Cardiac fibroblast (primary cell): Measurements from ENCODE around the gene ARID3A.
A peak's percentile ranks its signal among the peaks of the same experiment; 100 is the strongest.

Experiments
- DNase-seq, 2 donors: peaks; one replicate each; pipeline versions ENCODE4 v3.0.0 to v3.0.0-alpha.2; 2010; ENCODE audit warnings: low read depth in 2 of 2
- H3K4me3 ChIP-seq, 2 donors: replicated peaks in 1 of 2; 1 replicate in 1 of 2; 2 replicates in 1 of 2; pipeline ENCODE4 v1.5.1; 2011; ENCODE audit warnings: low read depth in 2 of 2, low read length in 2 of 2, mild to moderate bottlenecking in 2 of 2, moderate library complexity in 1 of 2
- TF ChIP-seq, protein P1 (sequence below): IDR thresholded peaks from one replicate; pipeline ENCODE4 v1.5.1; 2011; ENCODE audit warnings: low read depth, mild to moderate bottlenecking, low read length, inconsistent platforms

Gene ARID3A

DNA sequence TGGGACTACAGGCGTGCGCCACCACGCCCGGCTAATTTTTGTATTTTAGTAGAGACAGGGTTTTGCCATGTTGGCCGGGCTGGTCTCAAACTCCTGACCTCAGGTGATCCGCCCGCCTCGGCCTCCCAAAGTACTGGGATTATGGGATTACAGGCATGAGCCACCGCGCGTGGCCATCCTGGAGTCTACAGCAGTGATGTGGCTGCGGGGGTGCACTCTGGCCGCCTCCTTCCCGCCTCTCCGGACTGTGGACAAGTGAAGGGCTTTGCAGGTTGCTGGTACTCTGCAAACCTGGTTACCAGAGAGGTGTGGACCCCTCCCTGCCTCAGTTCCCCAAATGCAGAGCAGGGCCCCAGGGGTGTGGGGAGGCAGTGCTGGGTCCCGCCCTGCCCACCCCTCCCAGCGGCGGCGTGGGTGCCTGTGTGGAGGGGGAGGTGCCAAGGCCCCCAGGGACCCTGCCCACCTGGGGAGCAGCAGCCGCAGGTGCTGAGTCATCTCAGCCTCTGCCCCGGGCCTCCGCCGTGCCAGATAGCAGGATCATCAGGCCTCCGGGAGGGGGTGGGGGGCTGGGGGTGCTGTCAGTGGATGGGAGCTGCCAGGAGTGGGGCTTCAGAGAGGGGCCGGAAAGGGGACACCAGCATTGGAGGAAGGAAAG, 23.1 kb downstream of the ARID3A start:
- TF ChIP-seq, protein P1, sequence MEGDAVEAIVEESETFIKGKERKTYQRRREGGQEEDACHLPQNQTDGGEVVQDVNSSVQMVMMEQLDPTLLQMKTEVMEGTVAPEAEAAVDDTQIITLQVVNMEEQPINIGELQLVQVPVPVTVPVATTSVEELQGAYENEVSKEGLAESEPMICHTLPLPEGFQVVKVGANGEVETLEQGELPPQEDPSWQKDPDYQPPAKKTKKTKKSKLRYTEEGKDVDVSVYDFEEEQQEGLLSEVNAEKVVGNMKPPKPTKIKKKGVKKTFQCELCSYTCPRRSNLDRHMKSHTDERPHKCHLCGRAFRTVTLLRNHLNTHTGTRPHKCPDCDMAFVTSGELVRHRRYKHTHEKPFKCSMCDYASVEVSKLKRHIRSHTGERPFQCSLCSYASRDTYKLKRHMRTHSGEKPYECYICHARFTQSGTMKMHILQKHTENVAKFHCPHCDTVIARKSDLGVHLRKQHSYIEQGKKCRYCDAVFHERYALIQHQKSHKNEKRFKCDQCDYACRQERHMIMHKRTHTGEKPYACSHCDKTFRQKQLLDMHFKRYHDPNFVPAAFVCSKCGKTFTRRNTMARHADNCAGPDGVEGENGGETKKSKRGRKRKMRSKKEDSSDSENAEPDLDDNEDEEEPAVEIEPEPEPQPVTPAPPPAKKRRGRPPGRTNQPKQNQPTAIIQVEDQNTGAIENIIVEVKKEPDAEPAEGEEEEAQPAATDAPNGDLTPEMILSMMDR: no peak
- no peak overlapping the region for H3K4me3 ChIP-seq
- no peak for DNase-seq

DNA sequence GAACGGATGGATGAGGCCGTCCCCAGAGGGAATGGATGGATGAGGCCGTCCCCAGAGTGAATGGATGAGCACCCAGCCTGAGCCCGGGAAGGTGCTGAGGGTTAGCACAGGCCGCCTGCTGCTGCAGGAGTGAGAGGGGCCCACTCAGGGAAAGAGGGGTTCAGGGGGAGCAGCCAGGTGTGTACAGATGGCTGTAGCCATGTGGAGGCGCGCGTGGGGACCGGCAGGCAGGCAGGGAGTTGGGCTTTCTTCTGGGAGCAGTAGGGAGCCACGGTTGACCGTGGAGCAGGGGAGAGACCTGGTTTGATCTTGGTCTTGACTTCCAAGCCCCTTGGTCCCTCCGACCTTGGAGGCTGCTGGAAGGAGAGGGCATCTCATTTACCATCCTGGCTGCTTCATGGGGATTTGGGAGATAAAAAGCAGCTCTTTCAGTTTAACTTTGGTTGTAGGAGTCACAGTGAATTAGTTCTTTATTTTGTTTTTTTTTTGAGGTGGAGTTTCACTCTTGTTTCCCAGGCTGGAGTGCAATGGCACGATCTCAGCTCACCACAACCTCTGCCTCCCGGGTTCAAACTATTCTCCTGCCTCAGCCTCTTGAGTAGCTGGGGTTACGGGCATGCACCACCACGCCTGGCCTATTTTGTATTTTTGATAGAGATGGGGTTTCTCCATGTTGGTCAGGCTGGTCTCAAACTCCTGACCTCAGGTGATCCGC, 24.7 kb downstream of the ARID3A start:
- DNase-seq: no peak
- H3K4me3 ChIP-seq: no peak overlapping the region

DNA sequence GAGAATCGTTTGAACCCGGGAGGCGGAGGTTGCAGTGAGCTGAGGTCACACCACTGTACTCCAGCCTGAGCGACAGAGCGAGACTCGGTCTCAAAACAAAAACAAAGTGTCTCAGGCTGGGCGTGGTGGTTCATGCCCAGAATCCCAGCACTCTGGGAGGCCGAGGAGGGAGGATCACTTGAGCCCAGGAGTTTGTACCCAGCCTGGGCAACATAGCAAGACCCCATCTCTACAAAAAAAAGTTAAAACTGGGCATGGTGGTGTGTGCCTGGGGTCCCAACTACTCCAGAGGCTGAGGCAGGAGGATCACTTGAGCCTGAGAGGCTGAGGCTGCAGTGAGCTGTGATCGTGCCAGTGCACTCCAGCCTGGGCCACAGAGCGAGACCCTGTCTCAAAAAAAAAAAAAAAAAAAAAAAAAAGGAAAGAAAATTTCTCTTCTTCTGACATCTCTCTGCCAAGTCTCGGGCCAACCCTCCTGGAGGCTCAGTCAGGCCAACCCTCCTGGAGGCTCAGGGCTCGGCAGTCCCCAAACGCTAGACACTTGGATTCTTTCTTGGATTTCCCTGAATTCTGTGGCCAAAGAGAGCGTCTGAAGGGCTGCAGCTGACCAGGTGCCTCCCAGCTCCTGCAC, 26.3 kb downstream of the ARID3A start:
- no peak overlapping the region for H3K4me3 ChIP-seq
- TF ChIP-seq, protein P1: no peak
- DNase-seq: no peak

More for the DNA sequence above, 24.7 kb downstream of the ARID3A start:
- TF ChIP-seq, protein P1: no peak

DNA sequence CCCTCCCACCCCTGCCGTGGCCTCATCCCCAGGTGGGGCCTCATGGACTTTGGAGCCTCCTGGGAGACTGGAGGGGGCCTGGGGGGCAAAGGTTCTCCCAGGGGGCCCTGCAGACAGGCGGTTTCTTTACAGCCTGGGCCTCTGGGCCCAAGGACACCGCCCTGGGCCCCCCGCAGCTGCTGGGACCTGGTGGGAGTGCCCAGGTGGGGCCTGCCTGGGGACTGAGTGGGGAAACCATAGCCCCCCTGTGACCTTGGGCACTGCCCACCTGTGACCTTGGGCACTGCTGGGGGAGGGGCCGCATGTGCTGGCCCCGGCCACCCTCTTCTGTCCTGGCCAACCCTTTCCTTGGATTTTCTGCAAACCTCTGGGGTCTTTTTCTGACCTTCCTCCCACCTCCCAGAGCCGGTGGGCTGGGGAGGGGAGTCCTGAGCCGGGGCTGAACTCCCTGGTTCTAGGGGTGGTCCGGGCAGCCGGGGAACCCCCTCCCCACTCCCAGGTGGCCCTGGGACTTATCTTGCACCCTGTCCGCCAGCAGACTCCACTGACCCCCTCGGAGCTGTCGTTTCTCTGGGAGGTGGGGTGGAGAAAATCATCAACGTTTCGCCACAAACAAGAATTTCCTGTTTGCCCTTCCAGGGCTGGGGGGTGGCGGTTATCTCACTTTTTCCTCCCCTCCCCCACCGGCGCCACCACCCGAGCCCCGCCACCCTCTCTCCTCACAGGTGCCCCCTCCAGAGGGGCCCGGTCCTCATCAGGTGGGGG, 27.0 kb downstream of the ARID3A start:
- TF ChIP-seq, protein P1: no peak
- peak in 1 of 2 donors; percentile 28 for DNase-seq
- no peak overlapping the region for H3K4me3 ChIP-seq

DNA sequence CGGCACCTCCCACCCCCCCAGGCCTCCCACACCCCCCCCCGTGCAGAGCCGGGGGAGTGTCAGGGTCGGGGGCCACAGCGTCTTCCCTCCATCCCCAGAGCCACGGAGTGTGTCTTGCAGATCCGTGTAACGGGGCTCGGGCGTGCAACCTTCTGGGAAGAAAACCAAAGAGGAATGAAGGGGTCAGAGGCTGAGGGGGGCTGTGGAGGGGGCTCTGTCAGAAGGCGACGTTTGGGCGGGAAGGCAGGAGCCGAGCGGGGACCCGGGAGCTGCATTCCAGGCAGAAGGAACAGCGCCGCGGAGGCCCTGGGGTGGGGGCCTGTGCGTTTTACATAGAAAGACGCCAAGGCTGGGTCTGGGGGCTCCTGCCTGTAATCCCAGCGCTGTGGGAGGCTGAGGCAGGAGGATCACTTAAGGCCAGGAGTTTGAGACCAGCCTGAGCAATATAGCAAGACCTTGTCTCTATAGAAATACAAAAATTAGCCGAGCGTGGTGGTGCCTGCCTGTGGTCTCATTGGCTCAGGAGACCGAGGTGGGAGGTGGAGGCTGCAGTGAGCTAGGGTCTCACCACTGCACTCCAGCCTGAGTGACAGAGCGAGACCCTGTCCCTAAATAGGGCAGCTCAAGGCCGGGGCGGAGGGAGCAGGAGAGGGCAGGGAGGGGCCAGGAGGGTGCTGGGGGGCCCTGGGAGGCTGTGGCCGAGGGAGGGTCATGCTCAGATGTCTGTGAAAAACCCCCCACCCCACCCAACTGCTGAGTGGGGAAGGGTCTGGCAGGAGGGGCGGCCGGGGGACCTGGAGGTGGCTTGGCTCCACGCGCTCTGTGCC, 27.8 kb downstream of the ARID3A start:
- no peak for DNase-seq
- H3K4me3 ChIP-seq: no peak overlapping the region
- TF ChIP-seq, protein P1: no peak

DNA sequence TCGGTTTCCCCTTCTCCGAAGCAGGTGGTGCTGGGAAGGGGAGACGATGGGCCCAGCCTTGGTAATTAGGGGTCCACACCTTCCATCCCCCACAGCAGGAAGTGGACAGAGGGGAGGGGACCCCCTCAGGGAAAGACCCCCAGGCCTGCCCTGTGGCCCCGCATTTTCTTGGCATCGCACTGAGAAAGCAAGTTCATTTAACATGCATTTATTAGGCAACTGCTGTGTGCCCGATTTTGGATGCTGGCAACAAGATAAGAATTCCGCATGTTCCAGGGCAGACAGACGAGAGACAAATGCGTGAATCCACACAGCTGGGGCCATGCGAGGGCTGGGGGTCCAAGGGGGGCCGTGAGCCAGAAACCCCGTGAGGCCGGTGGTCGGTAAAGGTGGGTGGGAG, 28.4 kb downstream of the ARID3A start:
- H3K4me3 ChIP-seq: no peak overlapping the region
- DNase-seq: no peak
- TF ChIP-seq, protein P1: no peak
